ENCODE data around the gene ZNF197. TPM values are rescaled to one million over a fixed set of nuclear protein-coding genes. Genes with fewer than 3 reads are reported as not detected.

Gene ZNF197
- total and polyA plus RNA-seq, 2 of the 4 experiments (the other 2 are of a cell fraction), result 5.0 to 14.9 TPM

DNA sequence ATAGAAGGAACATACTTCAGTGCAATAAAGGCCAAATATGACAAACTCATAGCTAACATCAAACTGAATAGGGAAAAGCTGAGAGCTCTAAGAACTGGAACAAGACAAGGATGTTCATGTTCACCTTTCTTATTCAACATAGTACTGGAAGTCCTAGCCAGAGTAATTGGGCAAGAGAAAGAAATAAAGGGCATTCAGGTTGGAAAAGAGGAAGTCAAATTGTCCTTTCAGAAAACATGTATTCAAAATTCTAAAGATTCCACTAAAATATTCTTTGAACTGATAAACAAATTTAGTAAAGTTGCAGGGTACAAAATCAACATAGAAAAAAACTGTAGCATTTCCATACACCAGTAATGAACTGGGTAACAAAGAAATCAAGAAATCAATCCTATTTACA lies 12.2 kb upstream of the ZNF197 start:
- dilution Hi-C loops (cut with HindIII; ENCODE audit: low sequenced_read_pairs, unreplicated experiment) (no loop called here), intact Hi-C loops (cut with micrococcal nuclease) (no loop called here), in situ Hi-C loops (cut with MboI; ENCODE audit: low sequenced_read_pairs) (no loop called here)
- Histone ChIP-seq H3K9me3 (ENCODE audit: control insufficient read depth, insufficient read depth, low read length) (no peaks in the 10 kb centered on the region), H3K36me3 (ENCODE audit: control insufficient read depth, insufficient read depth, low read length) (no peaks in the 10 kb centered on the region), H3K9me1 (ENCODE audit: insufficient read depth, low read length) (no peaks in the 10 kb centered on the region), H2BK120ac (ENCODE audit: low read depth, low read length) (no peak overlapping the region), H3K4me3 (ENCODE audit: insufficient read depth, low read depth, low read length) (no peak overlapping the region), H4K91ac (ENCODE audit: insufficient read depth, low read depth, low read length) (no peak overlapping the region), H2AK9ac (replicated peaks; ENCODE audit: low read depth, low read length, poor library complexity) (no peak overlapping the region), H4K8ac (ENCODE audit: low read depth in 2 of 2, low read length in 2 of 2) (no peak overlapping the region), H3K4ac (ENCODE audit: low read depth, low read length) (no peak overlapping the region), H2BK20ac (ENCODE audit: low read depth, low read length) (no peak overlapping the region), H3K18ac (ENCODE audit: low read depth, low read length) (no peak overlapping the region), H4K20me1 (ENCODE audit: insufficient read depth, low read length) (no peaks in the 10 kb centered on the region), H3K4me1 (ENCODE audit: control insufficient read depth, insufficient read depth, low read length) (no peaks in the 10 kb centered on the region), H4K5ac (ENCODE audit: low read depth, low read length) (no peak overlapping the region), H3K79me1 (ENCODE audit: low read depth in 1 of 2, low read length in 2 of 2) (no peaks in the 10 kb centered on the region), H3K9ac (ENCODE audit: low read depth, low read length) (no peak overlapping the region), H2AFZ (replicated peaks; ENCODE audit: low read length, poor library complexity) (no peak overlapping the region), H3K27me3 (ENCODE audit: control insufficient read depth, insufficient read depth, low read length) (no peaks in the 10 kb centered on the region), H2BK15ac (ENCODE audit: low read depth, low read length) (no peak overlapping the region), H3K4me2 (ENCODE audit: low read depth, low read length) (no peak overlapping the region), H2AK5ac (ENCODE audit: low read depth, low read length) (no peak overlapping the region), H3K27ac (ENCODE audit: insufficient read depth, low read length) (no peak overlapping the region), H2BK5ac (ENCODE audit: low read depth, low read length, poor library complexity, severe bottlenecking) (no peak overlapping the region), H3K56ac (ENCODE audit: extremely low read depth, insufficient read depth, low read length) (no peak overlapping the region), H3K23ac (ENCODE audit: low read depth, low read length) (no peak overlapping the region), H3K14ac (replicated peaks; ENCODE audit: low read depth, low read length) (no peak overlapping the region)
- ATAC-seq (ENCODE audit: low read depth) (no peak), DNase-seq (no peak)
- TF ChIP-seq BHLHE40 (IDR thresholded peaks at IDR 0.05; ENCODE audit: low read depth, low read length) (no peak), MXI1 (IDR thresholded peaks at IDR 0.05; ENCODE audit: borderline replicate concordance, low read depth, low read length) (no peak), CEBPB (IDR thresholded peaks at IDR 0.05; ENCODE audit: low read depth, low read length) (no peak), RAD21 (IDR thresholded peaks at IDR 0.05; ENCODE audit: low read length) (no peak), MAFK (IDR thresholded peaks at IDR 0.05; ENCODE audit: low read depth, low read length) (no peak), POLR2A (IDR thresholded peaks at IDR 0.05; ENCODE audit: low read depth, low read length) (no peak), NFE2L2 (IDR thresholded peaks at IDR 0.05; ENCODE audit: low read depth, low read length) (no peak), RCOR1 (IDR thresholded peaks at IDR 0.05; ENCODE audit: insufficient replicate concordance, low read length) (no peak), MAZ (IDR thresholded peaks at IDR 0.05; ENCODE audit: borderline replicate concordance, low read depth, low read length) (no peak), FOS (IDR thresholded peaks at IDR 0.05; ENCODE audit: low read depth, low read length) (no peak), RFX5 (IDR thresholded peaks at IDR 0.05; ENCODE audit: low read depth, low read length) (no peak), CHD1 (IDR thresholded peaks at IDR 0.05; ENCODE audit: low read depth, low read length) (no peak), SMC3 (IDR thresholded peaks at IDR 0.05; ENCODE audit: low read depth, low read length) (no peak)
- TF ChIP-seq, protein P1, sequence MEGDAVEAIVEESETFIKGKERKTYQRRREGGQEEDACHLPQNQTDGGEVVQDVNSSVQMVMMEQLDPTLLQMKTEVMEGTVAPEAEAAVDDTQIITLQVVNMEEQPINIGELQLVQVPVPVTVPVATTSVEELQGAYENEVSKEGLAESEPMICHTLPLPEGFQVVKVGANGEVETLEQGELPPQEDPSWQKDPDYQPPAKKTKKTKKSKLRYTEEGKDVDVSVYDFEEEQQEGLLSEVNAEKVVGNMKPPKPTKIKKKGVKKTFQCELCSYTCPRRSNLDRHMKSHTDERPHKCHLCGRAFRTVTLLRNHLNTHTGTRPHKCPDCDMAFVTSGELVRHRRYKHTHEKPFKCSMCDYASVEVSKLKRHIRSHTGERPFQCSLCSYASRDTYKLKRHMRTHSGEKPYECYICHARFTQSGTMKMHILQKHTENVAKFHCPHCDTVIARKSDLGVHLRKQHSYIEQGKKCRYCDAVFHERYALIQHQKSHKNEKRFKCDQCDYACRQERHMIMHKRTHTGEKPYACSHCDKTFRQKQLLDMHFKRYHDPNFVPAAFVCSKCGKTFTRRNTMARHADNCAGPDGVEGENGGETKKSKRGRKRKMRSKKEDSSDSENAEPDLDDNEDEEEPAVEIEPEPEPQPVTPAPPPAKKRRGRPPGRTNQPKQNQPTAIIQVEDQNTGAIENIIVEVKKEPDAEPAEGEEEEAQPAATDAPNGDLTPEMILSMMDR (conservative IDR thresholded peaks at IDR 0.05; ENCODE audit: low read depth, low read length), result no peak
- TF ChIP-seq, protein P2, sequence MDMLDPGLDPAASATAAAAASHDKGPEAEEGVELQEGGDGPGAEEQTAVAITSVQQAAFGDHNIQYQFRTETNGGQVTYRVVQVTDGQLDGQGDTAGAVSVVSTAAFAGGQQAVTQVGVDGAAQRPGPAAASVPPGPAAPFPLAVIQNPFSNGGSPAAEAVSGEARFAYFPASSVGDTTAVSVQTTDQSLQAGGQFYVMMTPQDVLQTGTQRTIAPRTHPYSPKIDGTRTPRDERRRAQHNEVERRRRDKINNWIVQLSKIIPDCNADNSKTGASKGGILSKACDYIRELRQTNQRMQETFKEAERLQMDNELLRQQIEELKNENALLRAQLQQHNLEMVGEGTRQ (IDR thresholded peaks at IDR 0.05; ENCODE audit: low read depth, low read length), result no peak
- TF ChIP-seq, protein P3, sequence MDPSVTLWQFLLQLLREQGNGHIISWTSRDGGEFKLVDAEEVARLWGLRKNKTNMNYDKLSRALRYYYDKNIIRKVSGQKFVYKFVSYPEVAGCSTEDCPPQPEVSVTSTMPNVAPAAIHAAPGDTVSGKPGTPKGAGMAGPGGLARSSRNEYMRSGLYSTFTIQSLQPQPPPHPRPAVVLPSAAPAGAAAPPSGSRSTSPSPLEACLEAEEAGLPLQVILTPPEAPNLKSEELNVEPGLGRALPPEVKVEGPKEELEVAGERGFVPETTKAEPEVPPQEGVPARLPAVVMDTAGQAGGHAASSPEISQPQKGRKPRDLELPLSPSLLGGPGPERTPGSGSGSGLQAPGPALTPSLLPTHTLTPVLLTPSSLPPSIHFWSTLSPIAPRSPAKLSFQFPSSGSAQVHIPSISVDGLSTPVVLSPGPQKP (IDR thresholded peaks at IDR 0.05; ENCODE audit: borderline replicate concordance, low read depth, low read length), result no peak
- CTCF ChIA-PET, result no interaction called here
- POLR2A ChIA-PET (ENCODE audit: unreplicated experiment), result no interaction called here
- no TSS peak for BruUV-seq (replicated peaks)
